GM12874 (cell line): ENCODE measurements around the gene AP3S2.

ENCODE experiments used
- CTCF ChIP-seq: IDR thresholded peaks from 2 replicates; pipeline ENCODE4 v1.5.1; 2011; ENCODE audit warnings: low read depth, mild to moderate bottlenecking, control low read depth, low read length, moderate library complexity; ENCODE audit not compliant: insufficient read depth

AP3S2 gene

GRCh38 chr15:89841962-89842361 is 51.8 kb downstream of the AP3S2 start:
- TF ChIP-seq CTCF: no peak

GRCh38 chr15:89841306-89841705 is 52.5 kb downstream of the AP3S2 start:
- TF ChIP-seq CTCF: no peak

- TF ChIP-seq CTCF: no peak
Observed at GRCh38 chr15:89839167-89839810, 54.5 kb downstream of the AP3S2 start.

GRCh38 chr15:89837830-89838178 is 56.0 kb downstream of the AP3S2 start:
- TF ChIP-seq CTCF: no peak

GRCh38 chr15:89837134-89837829 is 56.5 kb downstream of the AP3S2 start:
- TF ChIP-seq CTCF: no peak

- TF ChIP-seq CTCF: no peak
Observed at GRCh38 chr15:89836267-89837133, 57.3 kb downstream of the AP3S2 start.

- TF ChIP-seq CTCF: no peak
Observed at GRCh38 chr15:89835176-89835564, 58.6 kb downstream of the AP3S2 start.
